NCI-H1048 (cell line): ENCODE data around the gene HIGD1A.
"Not testable (repeated sequence)": the region's sequence is repeated elsewhere in the genome, so short reads cannot be mapped to it uniquely, and the experiment has no call there.

Experiments used
- DNase-seq: peaks from one replicate; lab custom pipeline; 2025; lab: John Stamatoyannopoulos, UW

The HIGD1A gene

DNA sequence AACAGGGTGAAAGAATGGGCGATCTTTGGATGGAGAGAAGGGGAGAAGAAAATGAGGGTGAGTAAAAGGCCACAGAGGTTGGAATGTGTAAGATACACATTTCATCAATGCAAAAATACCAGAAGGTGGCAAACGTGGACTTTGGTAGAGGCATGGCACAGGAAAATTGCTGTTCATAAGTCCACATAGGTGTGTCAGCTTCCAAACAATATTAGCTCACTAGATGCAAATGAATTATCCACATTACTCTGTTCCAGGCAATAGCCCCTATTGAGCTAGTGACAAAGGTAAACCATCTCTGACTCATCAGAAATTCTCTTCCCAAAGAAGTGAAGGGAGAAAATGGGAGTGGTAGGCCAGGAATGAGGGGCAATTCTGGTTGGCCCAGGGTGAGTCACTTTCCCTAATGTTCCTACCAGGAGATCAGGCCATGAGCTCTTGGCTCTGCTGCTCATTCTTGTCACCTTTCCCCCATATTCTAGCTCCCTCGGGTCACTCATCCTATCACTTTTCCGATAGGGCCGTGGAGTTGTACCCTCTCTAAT lies 24.9 kb upstream of the HIGD1A start:
- DNase-seq, result no peak

GRCh38 chr3:42827654-42828053 lies 23.4 kb upstream of the HIGD1A start:
- DNase-seq, result no peak

GRCh38 chr3:42827023-42827422 lies 22.7 kb upstream of the HIGD1A start:
- no peak for DNase-seq

GRCh38 chr3:42826141-42826540 lies 21.9 kb upstream of the HIGD1A start:
- DNase-seq, result no peak

GRCh38 chr3:42823351-42823750 lies 19.1 kb upstream of the HIGD1A start:
- no peak for DNase-seq

GRCh38 chr3:42822828-42823227 lies 18.5 kb upstream of the HIGD1A start:
- no peak for DNase-seq

DNA sequence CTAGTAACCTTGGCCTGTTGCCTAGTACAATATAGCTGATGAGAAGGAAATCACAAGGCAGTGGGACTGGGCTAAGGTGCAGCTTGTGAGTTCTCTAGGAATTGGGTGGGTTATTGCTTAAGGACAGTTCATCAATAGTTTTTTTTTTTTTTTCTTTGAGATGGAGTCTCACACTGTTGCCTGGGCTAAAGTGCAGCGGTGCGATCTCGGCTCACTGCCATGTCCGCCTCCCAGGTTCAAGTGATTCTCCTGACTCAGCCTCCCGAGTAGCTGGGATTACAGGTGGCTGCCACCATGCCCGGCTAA lies 16.4 kb upstream of the HIGD1A start:
- no peak for DNase-seq

DNA sequence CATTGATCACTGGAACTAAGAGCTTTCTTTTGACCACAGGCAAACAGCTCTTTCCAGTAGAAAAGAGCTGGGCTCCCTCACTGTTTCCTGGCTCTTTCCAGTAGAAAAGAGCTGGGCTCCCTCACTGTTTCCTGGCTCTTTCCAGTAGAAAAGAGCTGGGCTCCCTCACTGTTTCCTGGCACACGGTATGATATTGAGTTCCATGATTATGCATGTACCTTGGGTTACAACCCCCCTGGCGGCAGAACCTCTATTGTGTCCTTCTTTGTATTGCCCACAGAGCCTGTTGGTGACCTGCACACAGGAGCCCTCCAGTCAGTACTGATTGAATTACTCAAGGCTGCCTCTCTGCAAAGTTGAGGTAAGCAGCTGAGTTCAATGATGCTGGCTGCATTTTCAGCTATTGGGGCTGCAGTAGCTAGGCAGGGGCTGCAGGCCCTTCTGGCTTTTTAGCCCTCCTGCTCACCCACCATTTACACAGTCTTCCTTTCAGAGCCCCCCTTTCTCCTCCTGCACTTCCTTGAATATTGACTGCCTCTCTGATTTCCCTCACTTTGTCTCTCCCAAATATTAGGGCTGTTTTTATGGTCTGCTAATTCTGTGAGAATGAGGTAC lies 15.2 kb upstream of the HIGD1A start:
- DNase-seq, result no peak

GRCh38 chr3:42815826-42816225 lies 11.5 kb upstream of the HIGD1A start:
- no peak for DNase-seq

GRCh38 chr3:42814914-42815507 lies 10.7 kb upstream of the HIGD1A start:
- DNase-seq, result no peak

DNA sequence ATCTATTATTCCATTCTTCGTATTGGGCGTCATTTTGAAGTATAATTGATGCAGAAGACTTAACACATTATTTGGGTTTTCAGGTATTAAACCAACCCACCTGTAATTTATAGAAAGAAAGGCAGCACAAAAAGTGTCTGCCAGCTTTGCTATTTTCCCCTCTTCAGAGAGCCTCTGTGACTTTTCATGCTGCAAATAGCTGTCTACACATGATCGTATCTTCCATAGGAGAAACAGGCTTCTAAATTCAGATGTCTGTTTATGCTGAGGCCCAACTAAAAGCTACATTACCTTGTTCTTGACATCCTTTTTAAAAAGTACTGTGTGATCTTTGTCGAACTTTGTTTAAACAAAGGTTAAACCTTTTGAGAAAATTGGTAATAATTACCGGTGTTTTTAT lies 10.0 kb upstream of the HIGD1A start:
- no peak for DNase-seq

DNA sequence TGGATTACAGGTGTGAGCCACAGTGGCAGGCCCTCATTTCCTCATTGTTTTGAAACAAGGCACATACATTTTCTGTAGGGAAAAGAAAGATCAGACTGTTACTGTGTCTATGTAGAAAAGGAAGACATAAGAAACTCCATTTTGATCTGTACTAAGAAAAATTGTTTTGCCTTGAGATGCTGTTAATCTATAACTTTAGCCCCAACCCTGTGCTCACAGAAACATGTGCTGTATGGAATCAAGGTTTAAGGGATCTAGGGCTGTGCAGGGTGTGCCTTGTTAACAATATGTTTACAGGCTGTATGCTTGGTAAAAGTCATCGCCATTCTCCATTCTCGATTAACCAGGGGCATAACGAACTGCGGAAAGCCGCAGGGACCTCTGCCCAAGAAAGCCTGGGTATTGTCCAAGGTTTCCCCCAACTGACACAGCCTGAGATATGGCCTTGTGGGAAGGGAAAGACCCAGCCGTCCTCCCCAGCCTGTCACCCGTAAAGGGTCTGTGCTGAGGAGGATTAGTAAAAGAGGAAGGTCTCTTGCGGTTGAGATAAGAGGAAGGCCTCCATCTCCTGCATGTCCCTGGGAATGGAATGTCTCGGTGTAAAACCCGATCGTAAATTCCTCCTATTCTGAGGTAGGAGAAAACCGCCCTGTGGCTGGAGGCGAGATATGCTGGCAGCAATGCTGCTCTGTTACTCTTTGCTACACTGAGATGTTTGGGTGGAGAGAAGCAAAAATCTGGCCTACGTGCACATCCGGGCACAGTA lies 7.0 kb upstream of the HIGD1A start:
- not testable (repeated sequence) for DNase-seq

GRCh38 chr3:42810706-42811105 lies 6.4 kb upstream of the HIGD1A start:
- DNase-seq, result not testable (repeated sequence)

- DNase-seq, result no peak
These were observed 4.9 kb upstream of the HIGD1A start, which contains the start of gene ACKR2 for GRCh38 chr3:42809202-42809601. Gene ACKR2 (plus strand): TSS chr3:42809445. CDS start chr3:42864503, 55,058 bp downstream.

- DNase-seq, result no peak
These were observed 3.6 kb upstream of the HIGD1A start for GRCh38 chr3:42807929-42808328.

- DNase-seq, result no peak
These were observed 991 bp upstream of the HIGD1A start for GRCh38 chr3:42805141-42805821.

GRCh38 chr3:42804831-42805132 lies 492 bp upstream of the HIGD1A start:
- DNase-seq, result no peak

- DNase-seq, result no peak
These were observed 730 bp downstream of the HIGD1A start for GRCh38 chr3:42803414-42804105.

- no peak for DNase-seq
These were observed 1.3 kb downstream of the HIGD1A start for GRCh38 chr3:42802876-42803413.

DNA sequence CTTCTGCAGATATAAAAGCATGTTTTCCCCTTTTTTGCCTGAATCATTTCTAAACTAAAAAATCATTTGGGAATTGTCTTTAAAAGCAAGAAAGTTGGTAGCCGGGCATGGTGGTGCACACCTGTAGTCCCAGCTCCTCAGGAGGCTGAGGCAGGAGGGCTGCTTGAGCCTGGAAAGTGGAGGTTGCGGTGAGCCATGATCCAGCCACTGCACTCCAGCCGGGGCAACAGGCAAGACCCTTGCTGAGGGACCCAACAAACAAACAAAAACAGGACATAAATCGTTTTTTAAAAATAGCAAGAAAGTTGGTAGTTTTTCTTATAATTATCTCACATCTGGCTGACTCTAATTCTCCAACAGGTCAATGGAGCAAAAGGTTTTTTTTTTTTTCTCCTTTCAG lies 2.5 kb downstream of the HIGD1A start:
- DNase-seq, result no peak

DNA sequence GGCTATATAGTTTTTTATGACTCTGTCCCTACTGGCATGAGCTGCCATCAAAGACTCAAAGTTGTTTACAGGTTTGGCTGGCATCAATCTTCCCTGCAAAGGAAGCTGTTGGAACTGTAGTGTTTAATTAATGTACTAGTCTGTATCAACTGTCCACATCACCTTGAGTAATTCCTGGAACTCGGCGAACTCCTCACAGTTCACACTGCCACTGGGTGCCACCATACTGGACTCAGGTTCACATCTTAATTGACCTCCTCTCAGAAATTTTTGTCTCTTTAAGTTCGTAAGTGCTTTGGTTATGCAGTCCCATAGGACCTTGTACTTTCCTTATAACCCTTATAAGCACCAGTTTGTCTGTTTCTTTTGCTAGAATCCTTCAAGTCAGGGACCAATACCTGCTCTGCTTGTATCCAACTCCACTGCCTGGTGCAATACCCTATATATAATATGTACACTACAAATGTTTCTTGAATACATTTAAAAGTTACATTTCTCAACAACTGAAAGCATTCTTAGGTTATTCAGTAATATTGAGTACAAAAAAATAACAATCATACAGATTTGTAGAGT lies 3.2 kb downstream of the HIGD1A start:
- DNase-seq, result no peak

GRCh38 chr3:42800251-42800650 lies 4.0 kb downstream of the HIGD1A start:
- DNase-seq, result no peak
